Left hindlimb (tissue), 1 donor: ENCODE measurements around the gene PNP.
"Not testable (repeated sequence)": the region's sequence is repeated elsewhere in the genome, so short reads cannot be mapped to it uniquely, and the experiment has no call there.

ENCODE experiments used
- DNase-seq: peaks from one replicate; pipeline ENCODE4 v3.0.0-alpha.2; 2018

The PNP gene

DNA sequence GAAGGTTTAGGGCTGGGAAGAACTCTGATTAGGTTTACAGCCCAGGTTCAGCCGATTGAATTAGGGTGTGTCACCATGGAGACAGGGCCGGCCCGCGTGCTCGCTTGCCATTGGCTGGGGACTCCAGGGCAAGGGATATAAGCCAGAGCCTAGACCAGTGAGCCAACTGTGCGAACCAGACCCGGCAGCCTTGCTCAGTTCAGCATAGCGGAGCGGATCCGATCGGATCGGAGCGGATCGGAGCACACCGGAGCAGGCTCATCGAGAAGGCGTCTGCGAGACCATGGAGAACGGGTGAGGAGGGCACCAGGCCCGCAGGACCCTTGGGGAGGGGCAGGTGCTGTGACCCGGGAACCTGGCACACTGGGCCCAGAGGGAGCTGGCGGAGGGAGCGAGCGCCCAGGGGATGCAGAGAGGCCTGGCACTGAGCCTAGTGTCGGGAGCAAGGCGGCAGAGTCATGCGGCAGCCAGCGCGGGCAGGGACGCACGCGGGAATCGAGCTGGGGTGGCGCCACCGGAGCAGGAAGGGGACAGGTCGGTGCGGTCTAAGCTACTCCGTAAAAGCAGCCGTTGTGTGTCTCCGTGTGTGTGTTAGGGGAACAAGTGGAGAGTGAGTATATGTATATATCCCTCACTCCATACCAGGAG, at the start of gene PNP:
TSS of gene PNP (plus strand) at position 165 of the 648 bp plus-strand sequence. CDS start at position 284, 119 bp downstream.
- peak; percentile 87 for DNase-seq

DNA sequence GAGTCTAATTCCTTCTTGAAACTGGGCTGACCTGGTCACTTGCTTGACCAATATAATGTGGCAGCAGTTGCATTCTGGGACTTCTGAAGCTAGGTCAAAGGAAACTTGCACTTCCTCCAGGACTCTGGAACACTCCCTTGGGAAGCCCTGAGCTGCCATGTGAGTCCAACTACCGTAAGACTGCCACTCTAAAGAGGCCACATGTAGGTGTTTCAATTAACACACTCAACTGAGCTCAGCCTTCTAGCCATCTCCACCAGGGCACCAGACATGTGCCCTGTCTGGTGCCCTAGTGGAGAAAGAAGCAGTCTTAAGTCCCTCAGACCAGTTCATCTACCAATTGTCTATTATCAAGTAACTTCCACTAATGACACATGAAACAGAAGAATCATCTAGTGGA, 49.8 kb upstream of the PNP start:
- no peak for DNase-seq

DNA sequence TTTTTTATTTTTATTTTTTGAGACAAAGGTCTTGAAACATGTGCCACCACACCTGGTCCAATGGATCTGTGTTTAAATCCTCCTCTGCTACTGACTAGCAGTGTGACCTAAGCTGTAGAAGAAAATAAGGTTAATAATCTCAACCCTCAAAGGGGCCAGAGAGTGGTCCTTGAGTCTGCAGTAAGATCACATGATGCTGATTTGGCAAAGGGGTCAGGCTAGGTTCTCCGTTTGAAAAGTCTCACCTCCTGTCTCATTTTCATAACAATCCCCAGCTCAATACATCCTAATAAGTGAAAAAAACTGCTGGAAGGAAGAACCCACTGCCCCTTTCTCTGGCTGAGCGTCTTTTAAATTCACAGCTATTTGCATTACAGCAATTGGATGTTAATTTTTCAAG, 47.9 kb upstream of the PNP start:
- DNase-seq = no peak

DNA sequence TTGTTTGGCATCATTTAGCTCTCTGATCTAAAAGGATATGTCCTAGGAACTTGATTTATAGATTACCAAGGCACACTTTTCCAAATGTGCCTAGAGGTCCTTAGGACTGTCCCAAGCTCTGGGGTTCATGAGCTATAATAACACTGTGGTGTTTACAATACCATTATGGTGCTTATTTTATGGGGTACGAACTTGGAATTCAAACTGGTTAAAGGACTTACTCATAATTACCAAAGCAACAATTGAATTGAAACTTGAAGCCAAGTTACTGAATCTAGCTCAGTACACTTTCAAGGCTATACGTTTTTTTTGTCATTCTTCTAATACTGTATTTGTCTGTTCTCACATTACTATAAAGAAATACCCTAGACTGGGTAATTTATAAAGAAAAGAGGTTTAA, 46.3 kb upstream of the PNP start:
- DNase-seq = no peak

DNA sequence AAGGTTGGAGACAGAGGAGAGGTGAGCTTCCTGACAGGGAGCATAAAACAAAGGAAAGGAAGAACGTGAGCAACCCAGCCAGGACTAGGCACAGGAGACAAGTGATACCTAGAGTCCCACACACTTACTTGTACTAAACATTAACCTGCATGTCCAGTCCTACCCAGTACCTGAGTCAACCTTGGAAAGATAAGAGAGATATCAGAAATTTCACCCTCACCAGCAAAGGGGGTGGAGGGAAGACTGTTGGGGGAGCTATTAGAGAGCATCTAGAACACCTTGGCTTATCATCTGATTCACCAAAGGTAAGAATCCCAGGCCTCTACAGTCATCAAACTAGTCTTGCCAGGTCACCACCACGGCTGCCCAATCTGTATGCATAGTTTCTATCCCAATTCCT, 44.4 kb upstream of the PNP start:
- no peak for DNase-seq

DNA sequence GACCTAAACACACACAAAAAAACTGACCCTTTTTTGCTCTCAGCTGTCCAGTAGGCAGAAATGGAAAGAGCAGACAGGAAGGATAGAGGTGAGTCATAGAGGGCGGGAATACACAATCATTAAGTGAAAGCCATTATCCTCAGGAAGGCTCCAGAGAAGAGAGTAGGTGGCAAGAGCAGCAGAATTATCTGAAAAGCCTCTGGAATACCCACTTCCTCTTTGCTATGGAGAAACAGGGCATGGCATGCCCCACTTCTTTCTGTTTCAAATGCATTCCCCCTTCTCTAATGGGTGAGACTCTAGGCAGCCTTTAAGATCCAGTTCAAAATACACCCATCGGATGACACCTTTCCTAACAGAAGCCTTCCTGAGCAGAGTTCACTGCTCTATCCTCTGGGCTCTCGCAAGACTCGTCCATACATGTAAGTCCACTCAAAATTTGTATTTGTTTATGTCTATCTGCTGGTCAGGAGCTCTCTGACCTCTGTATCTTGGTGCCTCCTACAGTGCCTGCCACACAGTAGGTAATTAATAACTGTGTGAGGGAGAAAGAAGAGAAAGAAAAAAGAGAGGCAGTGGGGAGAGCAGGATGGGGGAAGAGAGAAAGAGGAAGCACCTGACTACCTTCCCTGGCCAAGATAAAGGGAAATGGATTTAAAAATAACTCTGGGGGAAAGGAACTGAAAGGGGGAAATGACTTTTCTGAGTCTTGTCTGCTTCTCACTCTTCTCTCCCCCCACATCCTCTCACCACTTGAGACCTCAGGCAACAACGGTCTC, 41.8 kb upstream of the PNP start:
- no peak for DNase-seq

DNA sequence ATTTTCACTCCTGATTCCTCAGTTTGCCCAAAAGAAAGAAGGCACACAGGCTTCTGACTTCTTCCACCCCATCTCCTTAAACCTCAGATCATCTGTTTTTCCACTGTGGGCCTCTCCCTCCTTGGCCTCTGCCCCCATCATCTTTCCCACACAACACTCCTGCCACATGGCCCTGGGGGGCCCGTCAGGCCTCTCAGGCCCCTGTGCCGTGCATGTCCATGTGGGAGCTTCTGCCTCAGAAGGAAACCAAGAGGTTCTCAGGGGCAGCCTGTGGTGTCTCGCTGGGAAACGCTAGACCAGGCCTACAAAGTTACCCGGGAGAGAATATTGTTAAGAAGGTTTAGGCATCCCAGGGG, 41.2 kb upstream of the PNP start:
- no peak for DNase-seq

DNA sequence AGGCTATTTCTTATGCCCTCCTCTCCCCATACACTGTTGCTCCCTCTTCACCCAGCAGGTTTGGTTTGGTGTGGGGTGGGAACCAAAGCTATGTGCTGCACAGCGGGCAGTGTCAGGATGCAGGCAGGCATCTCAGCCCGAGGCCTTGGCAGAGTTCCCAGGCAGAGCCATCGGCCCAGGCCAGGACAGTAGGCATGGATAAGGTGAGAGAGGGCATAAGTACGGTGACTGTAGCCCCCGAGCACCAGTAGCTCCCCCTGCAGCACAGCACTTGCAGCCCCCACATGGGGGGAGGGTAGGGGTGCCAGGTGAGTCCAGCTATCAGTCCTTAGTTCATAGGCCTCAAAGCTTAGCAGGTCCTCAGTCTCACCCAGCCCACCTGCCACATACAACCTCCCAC, 40.4 kb upstream of the PNP start:
- DNase-seq = no peak

DNA sequence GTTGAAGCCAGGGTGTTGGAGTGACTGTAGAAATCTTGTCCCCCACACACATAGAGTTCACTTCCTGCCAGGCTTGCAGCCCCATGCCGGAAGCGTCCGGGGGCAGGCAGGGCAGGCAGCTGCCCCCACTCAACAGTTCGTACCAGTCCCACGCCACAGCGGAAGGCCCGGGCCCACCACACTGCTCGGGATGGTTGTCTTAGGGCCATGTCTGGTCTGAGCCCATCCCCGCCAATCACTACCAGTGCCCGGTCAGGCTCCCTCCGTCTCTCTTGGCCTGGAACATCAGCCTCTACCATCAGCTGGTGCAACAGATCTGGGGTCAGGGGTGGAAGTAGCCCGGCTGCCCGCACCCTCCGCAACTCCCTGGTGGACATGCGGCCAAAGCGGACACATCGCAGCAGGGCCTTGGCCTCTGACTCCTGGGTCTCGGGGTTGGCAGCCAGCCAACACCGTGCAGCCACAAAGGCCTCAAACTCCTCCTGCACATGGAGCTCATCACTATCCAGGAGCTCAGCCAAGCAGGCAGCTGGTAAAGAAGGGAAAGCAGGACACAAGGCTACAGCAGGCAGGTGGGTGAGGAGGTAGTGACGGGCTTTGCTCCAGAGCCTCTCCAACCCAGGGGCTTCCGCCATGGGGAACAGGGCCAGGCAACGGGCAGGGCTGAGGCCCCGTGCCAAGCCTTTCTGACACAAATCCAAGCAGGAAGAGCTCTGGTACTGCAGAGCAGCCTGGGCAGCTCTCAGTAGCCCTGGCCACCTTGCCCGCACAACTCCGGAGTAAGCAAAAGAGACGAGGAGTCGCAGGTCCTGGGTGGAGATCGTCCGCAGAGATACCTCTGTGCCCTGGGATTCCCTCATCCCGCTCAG, 39.2 kb upstream of the PNP start:
- DNase-seq = no peak

DNA sequence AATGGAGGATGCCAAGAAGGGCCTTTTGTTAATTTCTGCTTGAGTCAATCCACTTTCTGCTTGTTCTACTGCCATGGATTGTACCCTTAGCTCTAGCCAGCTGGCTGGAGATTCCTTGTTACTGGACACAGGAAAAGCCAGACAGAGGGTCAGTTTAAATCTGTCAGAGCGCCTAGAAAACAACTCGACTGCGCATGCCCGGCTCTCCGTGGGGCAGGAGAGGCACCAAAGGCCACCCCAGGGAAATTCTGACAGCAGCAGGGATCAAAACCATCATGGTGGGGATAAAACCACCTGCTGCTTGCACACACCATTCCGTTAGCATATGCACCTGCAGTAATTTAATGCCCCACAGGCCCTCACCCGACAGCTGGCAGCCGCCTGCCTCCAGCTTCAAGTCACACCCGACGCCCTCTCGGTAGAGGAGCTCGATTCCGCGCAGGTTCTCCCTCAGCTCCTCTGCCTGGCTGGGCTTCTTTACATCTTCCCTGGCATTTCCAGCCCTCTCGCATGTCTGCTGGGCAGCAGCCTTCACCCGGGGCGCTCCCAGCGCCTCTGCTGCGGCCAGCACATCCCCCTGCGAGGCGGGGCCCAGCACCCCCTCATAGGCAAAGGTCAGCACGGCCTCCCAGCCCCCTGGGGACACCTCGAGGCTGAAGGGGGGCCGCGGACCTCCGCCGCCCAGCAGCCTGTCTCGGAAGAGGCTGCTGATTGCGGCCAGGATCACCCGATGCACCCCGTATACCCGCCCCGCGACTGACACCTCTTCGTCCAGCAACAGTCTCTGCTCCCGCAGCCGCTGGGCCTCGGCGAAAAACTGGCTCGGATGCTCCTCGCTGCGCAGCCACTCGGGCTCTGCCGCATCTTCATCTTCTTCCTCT, 34.3 kb upstream of the PNP start:
- DNase-seq = no peak

DNA sequence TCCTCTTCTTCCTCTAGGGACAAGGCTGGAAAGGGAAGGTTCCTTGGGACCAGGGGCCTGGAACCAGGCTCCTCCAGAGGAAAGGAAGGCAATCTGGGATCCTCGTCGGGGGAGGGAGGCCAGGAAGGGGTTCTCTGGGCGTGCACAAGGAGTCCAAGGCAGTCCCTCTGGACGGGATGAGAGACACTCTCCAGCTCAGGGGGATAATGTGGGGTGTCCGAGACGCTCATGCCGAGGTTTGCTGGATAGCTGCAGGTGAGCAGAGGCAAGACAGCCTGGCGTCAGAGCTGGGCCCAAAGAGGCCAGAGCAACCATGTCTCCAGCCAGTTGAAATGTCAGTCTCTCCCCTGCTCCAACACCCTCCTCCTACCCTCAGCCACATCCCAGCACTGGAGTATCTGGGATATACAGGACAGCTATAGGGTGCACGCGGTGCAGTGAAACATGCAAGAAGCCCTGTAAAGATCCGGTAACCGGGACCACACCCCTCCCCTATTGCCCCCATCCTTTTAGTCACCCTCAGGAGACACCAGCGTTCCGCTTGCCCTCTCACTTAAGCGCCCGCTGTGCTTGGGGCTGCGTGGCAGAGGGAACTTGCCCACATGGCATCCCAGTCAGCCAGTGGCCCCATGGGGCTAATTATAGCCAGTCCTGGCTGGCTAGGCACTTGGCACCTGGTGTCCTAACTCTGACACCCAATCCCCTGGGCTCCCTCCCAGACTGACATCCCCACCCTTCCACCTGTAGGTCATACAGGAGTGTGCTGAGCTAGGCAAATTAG, 33.4 kb upstream of the PNP start, which contains the start of gene KLHL33:
TSS of gene KLHL33 (minus strand) at position 585 of the 781 bp plus-strand sequence. CDS start at position 230, 355 bp downstream.
- no peak for DNase-seq

DNA sequence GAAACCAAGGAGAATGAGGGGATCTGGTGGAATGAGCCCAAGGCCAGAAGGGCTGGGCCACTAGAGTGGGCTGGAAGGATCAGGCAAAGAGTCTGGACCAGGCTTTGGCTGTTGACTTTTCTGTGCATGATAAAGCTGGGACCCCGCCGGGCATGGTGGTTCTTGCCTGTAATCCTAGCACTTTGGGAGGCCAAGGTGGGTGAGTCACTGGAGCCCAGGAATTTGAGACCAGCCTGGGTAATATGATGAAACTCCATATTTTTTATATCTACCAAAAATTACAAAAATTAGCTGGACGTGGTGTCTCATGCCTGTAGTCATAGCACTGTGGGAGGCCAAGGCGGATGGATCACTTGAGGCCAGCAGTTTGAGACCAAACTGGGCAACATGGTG, 32.8 kb upstream of the PNP start:
- no peak for DNase-seq

DNA sequence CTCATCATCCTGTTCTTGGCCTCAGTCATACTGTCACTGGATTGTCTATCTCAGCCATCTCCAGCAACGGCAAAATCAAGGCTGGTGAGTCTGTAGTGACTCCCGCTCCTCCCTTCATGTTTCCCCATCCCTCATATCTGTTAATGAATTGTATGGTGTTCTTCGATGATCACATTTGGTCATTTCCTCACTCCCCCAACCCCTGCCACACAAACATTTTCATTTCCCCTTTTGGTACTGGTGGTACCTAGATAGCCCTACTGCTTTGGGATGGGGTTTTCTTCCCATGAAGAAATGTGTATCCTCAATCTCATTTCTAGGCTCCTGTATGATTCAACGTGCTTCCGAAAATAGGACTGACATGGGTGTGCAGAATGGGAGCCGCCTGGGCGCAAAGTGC, 30.5 kb upstream of the PNP start:
- no peak for DNase-seq

DNA sequence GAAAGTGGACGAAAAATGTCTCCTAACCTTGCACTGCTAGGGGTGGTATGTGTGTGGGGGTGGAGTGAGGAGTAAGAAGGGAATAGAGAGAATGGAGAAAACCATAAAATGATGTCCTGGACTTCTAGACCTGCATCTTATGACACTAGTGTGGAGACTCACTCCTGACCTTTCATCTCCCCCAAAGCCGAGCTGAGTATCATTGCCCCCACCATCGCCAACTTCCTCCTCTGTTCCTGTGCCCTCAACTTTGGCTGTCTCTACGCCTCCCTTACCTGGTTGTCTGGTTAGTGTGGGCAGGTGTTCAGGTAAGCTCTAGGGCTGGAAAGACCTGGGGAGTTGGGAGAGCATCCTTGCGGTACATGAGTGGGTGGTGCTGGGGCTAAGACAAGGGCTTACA, 28.7 kb upstream of the PNP start:
- DNase-seq = no peak

DNA sequence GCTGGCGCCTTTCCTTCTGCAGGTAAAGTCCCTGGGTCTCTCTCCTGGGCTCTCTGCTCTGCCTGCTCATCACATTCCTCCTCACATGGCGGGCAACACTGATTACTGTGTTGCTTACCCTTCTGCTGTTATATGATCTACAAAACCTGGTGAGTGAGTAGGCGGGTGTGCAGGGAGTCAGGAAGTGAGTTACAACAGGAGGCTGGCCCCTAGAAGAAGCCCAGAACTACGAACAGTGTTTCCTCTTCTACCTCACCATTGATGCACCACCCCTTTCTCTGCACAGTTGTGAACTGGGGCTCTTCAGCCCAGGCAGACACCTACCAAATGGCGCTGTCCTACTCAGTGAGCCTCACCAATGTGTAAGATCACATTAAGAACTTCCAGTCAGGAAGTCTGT, 28.3 kb upstream of the PNP start:
- DNase-seq = no peak

DNA sequence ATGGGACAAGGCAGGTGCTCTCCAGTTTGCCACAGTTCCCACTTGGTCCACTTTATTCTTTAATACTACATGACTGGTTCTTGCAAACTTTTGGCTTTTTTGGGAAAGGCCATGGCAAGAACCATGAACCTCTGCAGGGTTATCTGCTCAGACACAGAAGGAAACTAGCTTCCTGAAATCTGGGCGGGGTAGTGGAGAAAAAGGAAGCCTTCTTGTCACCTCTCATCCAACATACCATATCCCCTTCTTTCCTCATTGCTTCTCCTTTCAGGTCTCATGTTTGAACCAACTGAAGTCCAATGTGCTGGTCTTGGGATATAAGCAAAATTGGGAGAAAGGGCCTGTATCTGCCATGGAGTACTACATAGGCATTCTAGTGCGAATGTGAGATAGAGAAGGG, 27.7 kb upstream of the PNP start:
- DNase-seq = no peak

DNA sequence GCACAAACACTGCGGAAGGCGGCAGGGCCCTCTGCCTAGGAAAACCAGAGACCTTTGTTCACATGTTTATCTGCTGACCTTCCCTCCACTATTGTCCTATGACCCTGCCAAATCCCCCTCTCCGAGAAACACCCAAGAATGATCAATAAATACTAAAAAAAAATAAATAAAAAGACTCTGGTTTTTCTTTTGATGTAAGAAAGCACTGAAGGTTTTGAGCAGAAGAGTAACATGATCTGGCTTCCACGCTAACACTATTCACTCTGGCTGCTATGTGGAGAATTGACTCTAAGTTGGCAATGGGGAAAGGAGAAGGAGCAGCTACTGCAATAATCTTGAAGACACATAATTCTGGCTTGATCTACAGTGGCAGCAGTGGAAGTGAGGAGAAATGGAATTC, 25.6 kb upstream of the PNP start:
- DNase-seq = not testable (repeated sequence)

DNA sequence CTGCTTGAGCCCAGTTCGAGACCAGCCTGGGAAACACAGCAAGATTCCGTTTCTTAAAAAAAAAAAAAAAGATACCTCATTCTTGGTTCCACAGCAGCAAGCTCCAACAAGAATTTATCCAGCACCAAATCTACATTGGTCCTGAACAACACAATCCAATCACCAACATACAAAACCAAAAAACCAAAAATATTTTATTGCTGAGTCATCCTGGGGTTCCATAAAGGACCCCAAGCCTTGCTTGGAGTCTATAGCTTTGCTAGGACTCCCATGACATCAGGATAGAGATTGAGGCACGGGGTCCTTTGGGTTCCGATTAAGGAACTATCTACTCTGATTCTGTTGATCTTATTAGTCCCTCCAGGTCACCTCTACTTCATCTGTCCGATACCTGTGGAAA, 22.3 kb upstream of the PNP start:
- no peak for DNase-seq

DNA sequence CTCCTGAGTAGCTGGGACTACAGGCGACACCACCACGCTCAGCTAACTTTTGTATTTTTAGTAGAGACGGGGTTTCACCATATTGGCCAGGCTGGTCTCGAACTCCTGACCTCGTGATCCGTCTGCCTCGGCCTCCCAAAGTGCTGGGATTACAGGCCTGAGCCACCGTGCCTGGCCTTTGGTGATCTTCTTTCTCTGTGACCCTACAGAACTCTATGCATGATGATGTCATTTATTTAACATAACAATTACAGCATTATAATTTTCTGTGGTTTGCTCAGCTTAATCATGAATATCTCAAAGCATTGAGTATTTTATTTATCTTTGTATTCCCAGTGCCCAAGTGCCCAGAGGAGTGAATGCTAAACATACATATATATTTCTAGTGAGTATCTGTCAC, 16.4 kb upstream of the PNP start:
- not testable (repeated sequence) for DNase-seq

DNA sequence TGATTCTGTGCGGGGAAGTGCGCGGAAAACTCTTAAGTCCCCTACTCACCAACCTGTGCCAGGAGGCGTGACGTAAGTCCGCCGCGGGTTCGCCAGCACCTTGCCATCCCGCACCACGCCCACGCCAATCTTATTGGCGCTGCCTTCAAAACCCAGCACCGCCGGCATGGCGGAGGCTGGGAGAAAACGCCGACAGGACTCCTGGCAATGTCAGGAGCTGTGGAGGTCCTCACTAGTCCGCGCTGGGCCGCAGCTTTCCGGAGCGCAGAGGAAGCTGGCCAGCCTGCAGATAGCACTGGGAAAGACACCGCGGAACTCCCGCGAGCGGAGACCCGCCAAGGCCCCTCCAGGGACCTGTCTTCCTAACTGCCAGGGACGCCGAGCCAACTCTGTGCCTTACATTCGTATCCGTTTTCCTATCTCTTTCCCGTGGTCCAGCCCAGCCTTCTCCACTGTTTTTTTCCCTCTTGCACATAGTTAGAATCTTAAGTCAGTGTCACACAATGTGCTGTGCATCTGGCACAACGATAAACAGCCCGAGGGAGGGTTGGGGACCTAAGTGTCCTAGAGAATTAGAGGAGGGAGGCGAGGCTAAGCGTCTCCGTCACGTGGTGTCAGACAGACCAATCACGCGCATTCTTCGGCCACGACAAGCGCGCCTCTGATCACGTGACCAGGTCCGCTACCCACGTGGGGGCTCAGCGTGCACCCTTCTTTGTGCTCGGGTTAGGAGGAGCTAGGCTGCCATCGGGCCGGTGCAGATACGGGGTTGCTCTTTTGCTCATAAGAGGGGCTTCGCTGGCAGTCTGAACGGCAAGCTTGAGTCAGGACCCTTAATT, 14.5 kb upstream of the PNP start, which contains the start of the genes APEX1 and OSGEP:
TSS of gene APEX1 (plus strand) at position 711 of the 839 bp plus-strand sequence. CDS start 420 bp downstream, outside the sequence.
TSS of gene OSGEP (minus strand) at position 297 of the 839 bp plus-strand sequence. CDS start at position 168, 129 bp downstream.
- DNase-seq = peak; percentile 98
